ENCODE data around the gene PEX10. TPM values are rescaled to one million over a fixed set of nuclear protein-coding genes. Genes with fewer than 3 reads are reported as not detected.

The PEX10 gene
- polyA plus RNA-seq, 1 experiment = 11.9 TPM

GRCh38 chr1:2404890-2405511 lies 7.4 kb downstream of the PEX10 start:
- Histone ChIP-seq H3K9me3 (ENCODE audit: control insufficient read depth, insufficient read depth, low read length) (no peaks in the 10 kb centered on the region; the same call in 1 of the 2 replicates), H3K4me3 (ENCODE audit: low read depth, low read length) (no peak overlapping the region), H3K27me3 (ENCODE audit: control insufficient read depth, insufficient read depth, low read length) (no peaks in the 10 kb centered on the region), H3K27ac (ENCODE audit: low read depth, low read length) (no peak overlapping the region)
- DNase-seq (ENCODE audit: low read depth, low spot score) = no peak
- ChIA-PET POLR2A (interaction anchor here (0.9 kb wide), 2 partner anchors 14 to 207 kb away, joined by 3 to 4 read pairs; partner anchors contain the start of genes MORN1 and RER1), CTCF (interaction anchor here (0.6 kb wide), 1 partner anchor 10 kb away, joined by 3 read pairs; no protein-coding TSS in a partner anchor)
- TF ChIP-seq CTCF (IDR thresholded peaks at IDR 0.05; ENCODE audit: low read depth, low read length) = no peak

GRCh38 chr1:2404142-2404889 lies 8.0 kb downstream of the PEX10 start:
- no peaks in the 10 kb centered on the region; the same call in 1 of the 2 replicates for H3K9me3 ChIP-seq (ENCODE audit: control insufficient read depth, insufficient read depth, low read length)
- ChIA-PET CTCF (interaction anchor here (0.6 kb wide), 1 partner anchor 10 kb away, joined by 3 read pairs; no protein-coding TSS in a partner anchor), POLR2A (no interaction called here)
- peak overlapping the region; percentile 21 for H3K27ac ChIP-seq (ENCODE audit: low read depth, low read length)
- DNase-seq (ENCODE audit: low read depth, low spot score) = no peak
- no peaks in the 10 kb centered on the region for H3K27me3 ChIP-seq (ENCODE audit: control insufficient read depth, insufficient read depth, low read length)
- no peak for TF ChIP-seq CTCF (IDR thresholded peaks at IDR 0.05; ENCODE audit: low read depth, low read length)
- H3K4me3 ChIP-seq (ENCODE audit: low read depth, low read length) = no peak overlapping the region

- Histone ChIP-seq H3K27me3 (ENCODE audit: control insufficient read depth, insufficient read depth, low read length) (no peaks in the 10 kb centered on the region), H3K4me3 (ENCODE audit: low read depth, low read length) (no peak overlapping the region), H3K27ac (ENCODE audit: low read depth, low read length) (no peak overlapping the region), H3K9me3 (ENCODE audit: control insufficient read depth, insufficient read depth, low read length) (no peaks in the 10 kb centered on the region; the same call in 1 of the 2 replicates)
- ChIA-PET CTCF (no interaction called here), POLR2A (no interaction called here)
- DNase-seq (ENCODE audit: low read depth, low spot score) = no peak
- no peak for TF ChIP-seq CTCF (IDR thresholded peaks at IDR 0.05; ENCODE audit: low read depth, low read length)
These were observed 9.1 kb downstream of the PEX10 start for GRCh38 chr1:2403273-2403672.

DNA sequence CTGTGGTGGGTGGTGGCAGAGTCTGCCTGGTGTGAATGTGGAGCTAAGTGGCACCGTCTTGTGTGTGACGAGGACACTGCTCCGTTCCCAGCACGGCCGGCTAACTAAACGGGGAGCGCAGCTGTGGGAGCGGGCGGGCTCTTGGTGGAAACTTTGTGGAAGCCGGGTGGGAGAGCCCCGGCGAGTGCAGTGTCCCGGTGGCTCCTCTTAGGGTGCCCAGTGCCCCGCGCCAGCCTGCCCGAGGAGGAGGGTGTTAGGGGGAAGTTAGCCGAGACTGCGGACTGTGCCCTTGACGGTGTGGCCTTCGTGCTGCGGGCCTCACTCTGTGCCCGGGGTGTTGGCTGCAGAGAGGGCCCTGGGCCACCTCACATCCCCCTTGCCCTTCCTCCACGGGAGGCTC lies 9.9 kb downstream of the PEX10 start:
- no peak for DNase-seq (ENCODE audit: low read depth, low spot score)
- ChIA-PET POLR2A (interaction anchor here (1.6 kb wide), 1 partner anchor 11 kb away, joined by 4 read pairs; the partner anchor contains the start of genes MORN1 and RER1), CTCF (no interaction called here)
- H3K27me3 ChIP-seq (ENCODE audit: control insufficient read depth, insufficient read depth, low read length) = no peaks in the 10 kb centered on the region
- no peak overlapping the region for H3K4me3 ChIP-seq (ENCODE audit: low read depth, low read length)
- H3K9me3 ChIP-seq (ENCODE audit: control insufficient read depth, insufficient read depth, low read length) = no peaks in the 10 kb centered on the region; the same call in 1 of the 2 replicates
- no peak overlapping the region for H3K27ac ChIP-seq (ENCODE audit: low read depth, low read length)
- no peak for TF ChIP-seq CTCF (IDR thresholded peaks at IDR 0.05; ENCODE audit: low read depth, low read length)

Measured in AG04450 (cell line).